ENCODE results near the gene CCNYL1.
"Not testable (repeated sequence)": the region's sequence is repeated elsewhere in the genome, so short reads cannot be mapped to it uniquely, and the experiment has no call there.

Gene CCNYL1

GRCh38 chr2:207688597-207688996 lies 22.8 kb upstream of the CCNYL1 start:
- TF ChIP-seq ZNF70 (CRISPR knock-in tag; IDR thresholded peaks at IDR 0.05) (no peak), ISL1 (CRISPR knock-in tag; IDR thresholded peaks at IDR 0.05) (no peak), ZFP30 (CRISPR knock-in tag; IDR thresholded peaks at IDR 0.05) (no peak), ZNF8 (CRISPR knock-in tag; IDR thresholded peaks at IDR 0.05) (no peak), POU6F1 (CRISPR knock-in tag; IDR thresholded peaks at IDR 0.05; ENCODE audit: borderline replicate concordance, low read depth) (no peak), TCF4 (CRISPR knock-in tag; IDR thresholded peaks at IDR 0.05; ENCODE audit: borderline replicate concordance) (no peak), SNAI2 (CRISPR knock-in tag; IDR thresholded peaks at IDR 0.05) (no peak), RARB (CRISPR knock-in tag; IDR thresholded peaks at IDR 0.05) (no peak), GLIS3 (CRISPR knock-in tag; IDR thresholded peaks at IDR 0.05) (no peak), ESRRG (CRISPR knock-in tag; IDR thresholded peaks at IDR 0.05) (no peak), TSHZ2 (CRISPR knock-in tag; IDR thresholded peaks at IDR 0.05) (no peak), ZC3H10 (CRISPR knock-in tag; IDR thresholded peaks at IDR 0.05) (no peak)
- TF ChIP-seq, protein P1, sequence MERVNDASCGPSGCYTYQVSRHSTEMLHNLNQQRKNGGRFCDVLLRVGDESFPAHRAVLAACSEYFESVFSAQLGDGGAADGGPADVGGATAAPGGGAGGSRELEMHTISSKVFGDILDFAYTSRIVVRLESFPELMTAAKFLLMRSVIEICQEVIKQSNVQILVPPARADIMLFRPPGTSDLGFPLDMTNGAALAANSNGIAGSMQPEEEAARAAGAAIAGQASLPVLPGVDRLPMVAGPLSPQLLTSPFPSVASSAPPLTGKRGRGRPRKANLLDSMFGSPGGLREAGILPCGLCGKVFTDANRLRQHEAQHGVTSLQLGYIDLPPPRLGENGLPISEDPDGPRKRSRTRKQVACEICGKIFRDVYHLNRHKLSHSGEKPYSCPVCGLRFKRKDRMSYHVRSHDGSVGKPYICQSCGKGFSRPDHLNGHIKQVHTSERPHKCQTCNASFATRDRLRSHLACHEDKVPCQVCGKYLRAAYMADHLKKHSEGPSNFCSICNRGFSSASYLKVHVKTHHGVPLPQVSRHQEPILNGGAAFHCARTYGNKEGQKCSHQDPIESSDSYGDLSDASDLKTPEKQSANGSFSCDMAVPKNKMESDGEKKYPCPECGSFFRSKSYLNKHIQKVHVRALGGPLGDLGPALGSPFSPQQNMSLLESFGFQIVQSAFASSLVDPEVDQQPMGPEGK (CRISPR knock-in tag; IDR thresholded peaks at IDR 0.05; ENCODE audit: borderline replicate concordance): no peak
- ATAC-seq: no peak

DNA sequence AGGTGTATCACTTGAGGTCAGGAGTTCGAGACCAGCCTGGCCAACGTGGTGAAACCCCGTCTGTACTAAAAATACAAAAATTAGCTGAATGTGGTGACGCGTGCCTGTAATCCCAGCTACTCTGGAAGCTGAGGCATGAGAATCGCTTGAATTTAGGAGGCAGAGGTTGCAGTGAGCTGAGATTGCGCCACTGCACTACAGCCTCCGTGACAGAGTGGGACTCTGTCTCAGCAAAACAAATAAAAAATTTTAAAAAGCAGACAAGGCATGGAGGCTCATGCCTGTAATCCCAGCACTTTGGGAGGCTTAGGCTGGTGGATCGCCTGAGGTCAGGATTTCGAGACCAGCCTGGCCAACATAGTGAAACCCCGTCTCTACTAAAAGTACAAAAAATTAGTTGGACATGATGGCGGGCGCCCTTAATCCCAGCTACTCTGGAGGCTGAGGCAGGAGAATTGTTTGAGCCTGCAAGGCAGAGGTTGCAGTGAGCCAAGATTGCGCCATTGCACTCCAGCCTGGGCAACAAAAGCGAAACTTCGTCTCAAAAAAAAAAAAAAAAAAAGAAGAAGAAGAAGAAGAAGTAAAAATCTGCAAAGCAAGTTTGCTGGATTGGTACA lies 20.5 kb upstream of the CCNYL1 start:
- ATAC-seq: not testable (repeated sequence)

DNA sequence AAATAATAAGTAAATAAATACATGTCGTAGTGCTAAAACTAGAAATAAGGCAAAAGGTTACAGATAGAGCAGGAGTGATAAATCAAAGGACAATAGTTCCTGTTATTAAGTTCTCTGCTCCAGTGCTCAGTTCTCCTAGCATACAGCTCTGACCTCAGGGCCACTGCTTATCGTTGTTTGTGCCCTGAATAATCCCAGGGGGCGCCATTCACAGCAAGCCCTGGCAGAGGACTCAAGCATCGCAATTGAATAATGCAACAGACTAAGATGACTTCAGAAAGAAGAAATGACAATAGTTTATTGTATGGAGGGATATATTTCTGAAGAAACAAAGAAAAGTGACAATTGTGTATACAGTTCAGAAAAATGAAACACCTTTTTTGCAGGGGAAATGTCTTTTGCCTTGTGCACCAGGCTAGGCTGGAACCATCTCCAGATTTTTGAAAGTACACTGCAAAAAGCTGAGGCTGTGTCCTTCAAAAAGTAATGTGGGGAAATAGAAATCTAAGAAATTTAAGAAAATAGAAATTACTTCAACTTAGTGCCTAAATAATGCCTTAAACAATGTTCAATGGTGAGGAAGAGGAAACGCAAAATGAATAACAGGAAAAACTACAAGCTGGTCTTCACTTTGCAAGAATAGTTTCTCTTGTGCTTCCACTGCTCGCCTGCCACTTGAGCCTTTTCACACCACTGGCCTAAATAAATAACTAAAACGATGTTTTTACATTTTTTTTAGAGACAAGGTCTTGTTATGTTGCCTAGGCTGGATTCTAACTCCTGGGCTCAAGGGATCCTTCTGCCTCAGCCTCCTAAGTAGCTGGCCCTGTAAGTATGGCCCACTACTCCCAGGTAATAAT lies 19.0 kb upstream of the CCNYL1 start:
- ATAC-seq: peak; percentile 86
- TF ChIP-seq TCF4 (CRISPR knock-in tag; IDR thresholded peaks at IDR 0.05; ENCODE audit: borderline replicate concordance) (no peak), OSR1 (CRISPR knock-in tag; IDR thresholded peaks at IDR 0.05) (no peak), ZFP30 (CRISPR knock-in tag; IDR thresholded peaks at IDR 0.05) (no peak), ZNF70 (CRISPR knock-in tag; IDR thresholded peaks at IDR 0.05) (no peak), RARB (CRISPR knock-in tag; IDR thresholded peaks at IDR 0.05) (no peak), ARNTL (CRISPR knock-in tag; IDR thresholded peaks at IDR 0.05; ENCODE audit: borderline replicate concordance, low read depth) (no peak), ZNF565 (CRISPR knock-in tag; conservative IDR thresholded peaks at IDR 0.05; ENCODE audit: low read depth) (no peak), POU6F1 (CRISPR knock-in tag; IDR thresholded peaks at IDR 0.05; ENCODE audit: borderline replicate concordance, low read depth) (no peak), TSHZ2 (CRISPR knock-in tag; IDR thresholded peaks at IDR 0.05) (no peak), SNAI2 (CRISPR knock-in tag; IDR thresholded peaks at IDR 0.05) (no peak), TOX (CRISPR knock-in tag; IDR thresholded peaks at IDR 0.05; ENCODE audit: borderline replicate concordance) (no peak), ZNF8 (CRISPR knock-in tag; IDR thresholded peaks at IDR 0.05) (no peak), BACH2 (CRISPR knock-in tag; IDR thresholded peaks at IDR 0.05; ENCODE audit: borderline replicate concordance) (no peak)
- TF ChIP-seq, protein P1 (CRISPR knock-in tag; IDR thresholded peaks at IDR 0.05; ENCODE audit: borderline replicate concordance): no peak
